Breast epithelium (tissue), 4 donors: ENCODE data around the gene NCKAP1. TPM values are rescaled to one million over a fixed set of nuclear protein-coding genes. Genes with fewer than 3 reads are reported as not detected.
"Not testable (repeated sequence)": the region's sequence is repeated elsewhere in the genome, so short reads cannot be mapped to it uniquely, and the experiment has no call there.

ENCODE experiments used
- DNase-seq, 2 donors: peaks; one replicate each; pipeline ENCODE4 v3.0.0-alpha.2; 2019; ENCODE audit warnings: low spot score in 2 of 2
- H3K27ac ChIP-seq, 2 donors: fragments of 200-600 bp; sonication (generic) in 1 of 2; one replicate each; pipeline ENCODE4 v1.5.1; 2016 to 2019; ENCODE audit warnings: mild to moderate bottlenecking in 1 of 2
- H3K27me3 ChIP-seq, 2 donors: fragments of 200-600 bp; sonication (generic) in 1 of 2; one replicate each; pipeline versions ENCODE4 v1.5.1 to v1.6.0; 2017 to 2019; ENCODE audit warnings: control low read depth in 1 of 2, mild to moderate bottlenecking in 1 of 2
- H3K36me3 ChIP-seq: fragments of 200-600 bp; one replicate; pipeline ENCODE4 v1.5.1; 2019
- H3K4me1 ChIP-seq, 2 donors: fragments of 200-600 bp; sonication (generic); one replicate each; pipeline ENCODE4 v1.5.1; 2016 to 2019; ENCODE audit warnings: control low read depth in 1 of 2
- H3K4me3 ChIP-seq, 3 donors: fragments of 200-600 bp; sonication (generic); 1 replicate in 2 of 3; 2 replicates in 1 of 3; pipeline ENCODE4 v1.5.1; 2016 to 2019; ENCODE audit warnings: mild to moderate bottlenecking in 3 of 3, moderate library complexity in 2 of 3
- H3K9me3 ChIP-seq, 2 donors: fragments of 200-600 bp; sonication (generic) in 1 of 2; one replicate each; pipeline ENCODE4 v1.5.1; 2016 to 2019; ENCODE audit warnings: control low read depth in 1 of 2
- CTCF ChIP-seq, 3 donors: fragments of 450-650 bp; IDR thresholded peaks; one replicate each; pipeline ENCODE4 v1.5.1; 2016 to 2017; ENCODE audit warnings: antibody characterized with exemption in 3 of 3, mild to moderate bottlenecking in 3 of 3, moderate library complexity in 3 of 3
- POLR2A ChIP-seq: fragments of 450-650 bp; IDR thresholded peaks from one replicate; pipeline ENCODE4 v1.6.1; 2016; ENCODE audit warnings: antibody characterized with exemption, mild to moderate bottlenecking, moderate library complexity
- POLR2AphosphoS5 ChIP-seq, 3 donors: sonication (generic); formaldehyde crosslinking; IDR thresholded peaks; one replicate each; pipeline ENCODE4 v1.6.1; 2017; ENCODE audit warnings: antibody characterized with exemption in 3 of 3
- intact Hi-C: fragments of 100-400 bp; cut with DNase I; formaldehyde crosslinking; loops from one replicate; pipeline ENCODE4 v1.15.1; 2023; ENCODE audit warnings: low total_unique reads
- total RNA-seq, 3 donors: library from RNA; depleted of rRNA; stranded (reverse); fragments of >200 nt; gene quantifications; one replicate each; pipeline ENCODE4 v1.1.0, GENCODE V29; 2016

Gene NCKAP1
- total RNA-seq, 3 donors from 2014 or later, result 122 to 270 (median 186) TPM

GRCh38 chr2:183022711-183023110 is 15.5 kb downstream of the NCKAP1 start:
- intact Hi-C loops, result no loop called here
- Histone ChIP-seq H3K4me3 (no peak overlapping the region), H3K36me3 (no peaks in the 10 kb centered on the region), H3K27me3 (no peaks in the 10 kb centered on the region), H3K27ac (no peak overlapping the region), H3K9me3 (no peaks in the 10 kb centered on the region), H3K4me1 (no peaks in the 10 kb centered on the region)
- DNase-seq, result no peak
- TF ChIP-seq CTCF (IDR thresholded peaks at IDR 0.05) (no peak), POLR2A (no peak), POLR2AphosphoS5 (IDR thresholded peaks at IDR 0.05) (no peak)

DNA sequence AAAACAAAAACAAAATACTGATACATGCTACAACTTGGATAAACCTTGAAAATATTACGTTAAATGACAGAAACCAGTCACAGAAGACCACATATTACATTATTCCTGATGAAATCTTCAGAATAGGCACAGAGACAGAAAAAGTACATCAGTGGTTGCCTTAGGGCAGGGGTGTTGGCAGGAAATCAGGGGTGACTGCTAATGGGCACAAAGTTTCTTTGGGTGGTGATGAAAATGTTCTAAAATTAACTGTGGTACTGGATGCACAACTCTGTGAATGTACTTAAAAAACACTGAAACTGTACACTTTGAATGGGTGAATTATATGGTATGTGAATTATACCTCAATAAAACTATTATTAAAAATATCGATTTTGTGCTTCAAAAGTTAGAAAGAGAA is 16.6 kb downstream of the NCKAP1 start:
- Histone ChIP-seq H3K9me3 (no peaks in the 10 kb centered on the region), H3K4me1 (no peaks in the 10 kb centered on the region), H3K4me3 (no peak overlapping the region), H3K27ac (no peak overlapping the region), H3K36me3 (no peaks in the 10 kb centered on the region), H3K27me3 (no peaks in the 10 kb centered on the region)
- TF ChIP-seq POLR2AphosphoS5 (IDR thresholded peaks at IDR 0.05) (no peak), POLR2A (no peak), CTCF (IDR thresholded peaks at IDR 0.05) (no peak)
- intact Hi-C loops, result no loop called here
- no peak for DNase-seq

- intact Hi-C loops, result no loop called here
- Histone ChIP-seq H3K4me1 (no peaks in the 10 kb centered on the region), H3K36me3 (no peaks in the 10 kb centered on the region), H3K4me3 (no peak overlapping the region), H3K9me3 (no peaks in the 10 kb centered on the region), H3K27me3 (no peaks in the 10 kb centered on the region), H3K27ac (no peak overlapping the region)
- no peak for DNase-seq
- TF ChIP-seq CTCF (IDR thresholded peaks at IDR 0.05), result no peak
- no peak for TF ChIP-seq POLR2AphosphoS5 (IDR thresholded peaks at IDR 0.05)
- no peak for TF ChIP-seq POLR2A
Observed at GRCh38 chr2:183019718-183020442, 18.4 kb downstream of the NCKAP1 start.

DNA sequence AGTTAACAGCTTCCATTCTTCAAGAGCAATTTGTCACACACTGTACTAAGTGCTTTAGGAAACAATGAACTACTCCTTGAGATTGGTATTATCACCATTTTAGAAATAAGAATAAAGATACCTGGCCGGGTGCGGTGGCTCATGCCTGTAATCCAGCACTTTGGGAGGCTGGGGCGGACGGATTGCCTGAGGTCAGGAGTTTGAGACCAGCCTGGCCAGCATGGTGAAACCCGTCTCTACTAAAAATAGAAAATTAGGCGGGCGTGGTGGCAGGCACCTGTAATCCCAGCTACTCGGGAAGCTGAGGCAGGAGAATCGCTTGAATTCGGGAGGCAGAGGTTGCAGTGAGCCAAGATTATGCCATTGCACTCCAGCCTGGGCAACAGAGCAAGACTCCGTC is 20.4 kb downstream of the NCKAP1 start:
- DNase-seq, H3K9me3 ChIP-seq, intact Hi-C loops, H3K36me3 ChIP-seq, H3K4me1 ChIP-seq, H3K4me3 ChIP-seq, H3K27me3 ChIP-seq, H3K27ac ChIP-seq: not testable (repeated sequence)

- Histone ChIP-seq H3K27ac (no peak overlapping the region), H3K4me1 (peaks cover 0 to 8% of the 10 kb centered on the region in 2 donors), H3K4me3 (no peak overlapping the region), H3K36me3 (no peaks in the 10 kb centered on the region), H3K27me3 (no peaks in the 10 kb centered on the region), H3K9me3 (no peaks in the 10 kb centered on the region)
- intact Hi-C loops, result no loop called here
- DNase-seq, result no peak
- TF ChIP-seq POLR2A, result no peak
- no peak for TF ChIP-seq CTCF (IDR thresholded peaks at IDR 0.05)
- TF ChIP-seq POLR2AphosphoS5 (IDR thresholded peaks at IDR 0.05), result no peak
Observed at GRCh38 chr2:183014005-183014404, 24.3 kb downstream of the NCKAP1 start.
